NOMO-1 treated with dmso at 0.1 percent for 144 hours (cell line): ENCODE data around the gene SP5.
"Not testable (repeated sequence)": the region's sequence is repeated elsewhere in the genome, so short reads cannot be mapped to it uniquely, and the experiment has no call there.

ENCODE experiments used
- DNase-seq: peaks from one replicate; lab custom pipeline; 2025; ENCODE audit not compliant: unreplicated experiment; lab: John Stamatoyannopoulos, UW

SP5 gene

GRCh38 chr2:170737821-170738220 is 22.7 kb downstream of the SP5 start:
- DNase-seq, result no peak

DNA sequence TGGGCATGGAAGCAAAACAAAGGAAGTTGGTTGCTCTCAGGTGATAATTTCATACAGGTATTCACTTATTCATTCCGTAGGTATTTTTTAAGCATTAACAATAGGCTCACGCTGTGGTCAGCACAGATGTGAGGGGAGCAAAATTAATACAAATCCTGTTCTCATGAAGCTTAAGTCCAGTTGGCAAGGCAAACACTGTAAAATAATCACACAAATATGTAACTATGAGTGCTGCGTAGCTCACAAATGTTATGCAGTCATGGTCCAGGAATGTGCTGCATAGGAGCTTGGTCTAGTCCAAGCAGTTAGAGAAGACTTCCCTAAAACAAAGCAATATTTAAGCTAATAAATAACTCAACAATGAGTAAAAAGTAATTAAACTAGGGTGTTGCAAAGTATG is 23.9 kb downstream of the SP5 start:
- DNase-seq, result no peak

- peak; percentile 9 for DNase-seq
Measured at GRCh38 chr2:170739507-170740046, 24.4 kb downstream of the SP5 start.

- DNase-seq, result no peak
Measured at GRCh38 chr2:170740660-170741059, 25.5 kb downstream of the SP5 start.

DNA sequence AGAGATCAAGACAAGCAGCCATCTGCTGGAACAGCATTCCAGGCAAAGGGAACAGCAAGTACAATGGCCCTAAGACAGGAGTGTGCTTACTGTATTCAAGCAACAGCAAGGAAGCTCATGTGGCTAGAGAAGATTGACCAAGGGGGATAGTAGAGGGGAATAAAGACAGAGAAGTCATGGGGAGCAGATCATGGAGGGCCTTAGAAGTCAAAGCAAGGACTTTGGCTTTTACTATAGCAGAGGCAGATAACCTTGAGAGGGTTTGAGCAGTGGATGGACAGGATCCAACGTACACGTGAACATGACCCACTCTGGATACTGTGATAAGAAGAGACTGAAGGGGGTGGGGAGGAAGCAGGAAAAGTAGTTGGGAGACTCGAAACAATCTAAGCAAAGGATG is 26.9 kb downstream of the SP5 start:
- no peak for DNase-seq

DNA sequence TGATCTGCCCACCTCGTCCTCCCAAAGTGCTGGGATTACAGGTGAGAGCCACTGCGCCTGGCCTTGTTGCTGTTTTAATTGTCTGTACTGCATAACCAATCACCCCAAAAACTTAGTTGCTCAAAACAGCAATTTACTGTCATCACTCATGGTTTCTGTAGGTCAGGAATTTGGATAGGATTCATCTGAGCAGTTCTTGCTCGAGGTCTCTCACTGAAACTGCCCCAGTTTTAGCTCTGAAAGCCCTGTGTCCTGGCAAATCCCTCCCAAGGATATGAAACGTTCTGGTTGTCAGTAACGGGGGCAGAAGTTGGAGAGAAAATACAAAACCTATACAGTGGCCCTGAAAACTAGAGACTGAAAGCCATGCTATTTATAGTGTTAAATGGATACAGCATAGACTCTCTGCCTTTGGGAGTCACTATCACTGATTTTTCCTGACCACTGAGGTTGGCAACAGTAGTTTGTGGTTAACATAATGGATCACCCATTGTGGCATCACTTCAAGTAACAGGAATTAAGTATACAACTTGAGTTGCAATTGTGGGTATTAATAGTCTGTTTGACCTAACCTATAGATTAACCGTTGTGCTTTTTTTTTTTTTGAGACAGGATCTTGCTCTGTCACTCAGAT is 27.9 kb downstream of the SP5 start:
- DNase-seq, result no peak

DNA sequence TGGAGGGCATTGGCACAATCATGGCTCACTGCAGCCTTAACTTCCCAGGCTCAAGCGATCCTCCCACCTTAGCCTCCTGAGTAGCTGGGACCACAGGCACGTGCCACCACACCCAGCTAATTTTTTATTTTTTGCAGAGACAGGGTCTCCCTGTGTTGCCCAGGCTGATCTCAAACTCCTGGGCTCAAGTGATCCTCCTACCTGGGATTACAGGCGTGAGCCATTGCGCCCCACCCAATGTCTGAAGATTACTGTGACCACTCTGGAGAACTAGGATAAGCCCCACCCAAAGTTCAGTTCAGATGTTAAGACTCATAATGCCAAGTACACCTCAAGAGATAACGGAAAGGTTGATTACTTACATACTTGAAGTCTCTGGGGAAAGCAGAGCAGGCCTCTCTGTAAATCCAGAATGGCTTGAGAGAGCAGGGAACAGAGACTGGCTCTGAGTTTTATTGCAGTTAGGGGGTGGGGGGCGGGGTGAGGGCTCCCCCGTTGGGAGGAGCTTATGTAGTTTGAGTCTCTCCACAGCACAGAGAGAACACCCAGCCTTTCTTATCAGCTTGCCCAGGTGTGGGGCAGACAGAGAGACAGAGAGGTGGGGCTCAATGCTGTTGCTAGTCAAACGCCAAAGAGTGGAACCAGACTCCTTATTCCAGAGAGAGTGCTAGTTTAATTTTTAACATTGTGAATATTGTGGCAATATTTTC is 28.5 kb downstream of the SP5 start:
- no peak for DNase-seq

DNA sequence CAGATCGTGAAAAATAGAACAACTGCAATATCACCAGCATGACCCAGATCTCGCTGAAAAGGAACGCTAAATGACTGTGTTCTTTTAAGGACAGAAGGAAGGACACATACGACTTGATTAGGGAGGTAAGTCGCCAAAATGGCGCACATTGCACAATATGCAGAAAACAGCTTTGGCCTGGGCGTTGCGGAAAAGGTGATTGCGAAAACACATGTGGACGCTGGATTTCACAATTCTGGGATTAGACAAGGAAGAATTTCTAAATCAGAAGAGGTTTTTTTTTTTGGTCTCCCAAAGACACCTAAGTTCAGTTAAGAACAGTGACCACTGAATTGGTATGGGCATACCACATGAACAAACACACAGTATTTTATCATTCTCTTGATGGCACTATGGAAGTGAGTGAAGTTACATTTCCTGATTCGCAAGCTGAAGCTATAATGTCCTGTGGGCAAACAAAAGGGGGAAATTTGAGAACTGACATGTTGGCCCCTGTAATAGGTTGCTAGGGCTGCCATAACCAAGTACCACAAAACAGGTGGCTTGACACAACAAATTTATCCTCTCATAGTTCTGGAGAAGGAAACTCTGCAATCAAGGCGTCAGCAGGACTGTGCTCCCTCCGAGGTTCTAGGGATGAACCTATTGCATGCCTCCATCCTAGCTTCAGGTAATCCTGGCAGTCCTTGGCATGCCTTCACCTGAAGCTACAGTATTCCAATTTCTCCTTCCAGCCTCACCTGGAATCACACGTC is 29.3 kb downstream of the SP5 start:
- DNase-seq, result peak; percentile 55

- peak; percentile 23 for DNase-seq
Measured at GRCh38 chr2:170745305-170745704, 30.2 kb downstream of the SP5 start.

- no peak for DNase-seq
Measured at GRCh38 chr2:170747921-170748320, 32.8 kb downstream of the SP5 start.

DNA sequence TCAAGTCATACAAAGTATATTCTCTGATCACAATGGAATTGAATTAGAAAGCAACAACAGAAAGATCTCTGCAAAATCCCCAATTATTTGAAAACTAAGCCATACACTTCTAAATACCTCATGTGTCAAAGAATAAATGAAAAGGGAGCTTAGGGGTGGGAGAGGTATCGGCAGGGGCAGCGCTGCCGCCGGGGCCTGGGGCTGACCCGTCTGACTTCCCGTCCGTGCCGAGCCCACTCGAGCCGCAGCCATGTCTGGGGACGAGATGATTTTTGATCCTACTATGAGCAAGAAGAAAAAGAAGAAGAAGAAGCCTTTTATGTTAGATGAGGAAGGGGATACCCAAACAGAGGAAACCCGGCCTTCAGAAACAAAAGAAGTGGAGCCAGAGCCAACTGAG is 36.4 kb downstream of the SP5 start:
- not testable (repeated sequence) for DNase-seq

DNA sequence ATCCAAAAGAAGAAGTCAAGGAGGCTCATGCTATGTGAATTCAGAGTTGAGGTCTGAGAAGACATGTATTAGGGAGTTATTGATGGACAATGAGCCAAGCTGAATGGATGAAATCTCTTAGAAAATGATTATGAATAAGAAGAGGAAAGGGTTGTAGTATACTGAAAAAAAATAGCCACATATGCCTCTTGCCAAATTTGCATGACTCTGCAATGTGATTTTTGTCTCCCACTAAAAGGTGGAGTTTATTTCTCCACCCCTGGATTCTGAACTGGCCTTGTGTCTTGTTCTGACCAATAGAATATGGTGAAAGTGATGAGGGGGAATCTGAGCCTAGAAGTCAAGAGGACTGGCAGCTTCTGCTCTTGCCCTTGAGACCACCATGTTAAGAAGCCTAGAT is 46.4 kb downstream of the SP5 start:
- DNase-seq, result no peak

GRCh38 chr2:170762760-170763159 is 47.6 kb downstream of the SP5 start:
- no peak for DNase-seq

GRCh38 chr2:170763232-170763631 is 48.1 kb downstream of the SP5 start:
- no peak for DNase-seq

- no peak for DNase-seq
Measured at GRCh38 chr2:170764880-170765261, 49.7 kb downstream of the SP5 start.

GRCh38 chr2:170766693-170767092 is 51.6 kb downstream of the SP5 start:
- no peak for DNase-seq
